HG03066 (cell line): ENCODE data around the gene CAGE1.
A peak's percentile ranks its signal among the peaks of the same experiment; 100 is the strongest.

Source experiments
- ATAC-seq: cut with Tn5 transposase; IDR thresholded peaks from one replicate; pipeline ENCODE4 v1.9.1; 2021; ENCODE audit warnings: low read depth; ENCODE audit not compliant: unreplicated experiment

CAGE1 gene

GRCh38 chr6:7312616-7313504 is 76.7 kb downstream of the CAGE1 start, which contains the start of gene SSR1:
SSR1 (minus strand) TSS chr6:7313199; CDS start chr6:7313120, 79 bp downstream.
- peak; percentile 96 for ATAC-seq

- ATAC-seq = no peak
Measured at GRCh38 chr6:7311917-7312615, 77.5 kb downstream of the CAGE1 start.

- no peak for ATAC-seq
Measured at GRCh38 chr6:7311176-7311575, 78.4 kb downstream of the CAGE1 start.

- ATAC-seq = no peak
Measured at GRCh38 chr6:7309050-7309449, 80.5 kb downstream of the CAGE1 start.

- no peak for ATAC-seq
Measured at GRCh38 chr6:7307533-7307932, 82.0 kb downstream of the CAGE1 start.

GRCh38 chr6:7304821-7305220 is 84.7 kb downstream of the CAGE1 start:
- no peak for ATAC-seq

GRCh38 chr6:7301702-7302101 is 87.8 kb downstream of the CAGE1 start:
- ATAC-seq = no peak

GRCh38 chr6:7300926-7301325 is 88.6 kb downstream of the CAGE1 start:
- ATAC-seq = no peak

- no peak for ATAC-seq
Measured at GRCh38 chr6:7298113-7298512, 91.4 kb downstream of the CAGE1 start.

GRCh38 chr6:7296602-7297001 is 92.9 kb downstream of the CAGE1 start:
- no peak for ATAC-seq

GRCh38 chr6:7295916-7296315 is 93.6 kb downstream of the CAGE1 start:
- no peak for ATAC-seq

- no peak for ATAC-seq
Measured at GRCh38 chr6:7292596-7293255, 96.8 kb downstream of the CAGE1 start.

- no peak for ATAC-seq
Measured at GRCh38 chr6:7290079-7290478, 99.5 kb downstream of the CAGE1 start.

- ATAC-seq = no peak
Measured at GRCh38 chr6:7285416-7285815, 104.1 kb downstream of the CAGE1 start.

GRCh38 chr6:7283676-7284075 is 105.9 kb downstream of the CAGE1 start:
- no peak for ATAC-seq

GRCh38 chr6:7282097-7282906 is 107.2 kb downstream of the CAGE1 start:
- ATAC-seq = no peak
